Measurements from ENCODE around the gene FCER2.
"Not testable (repeated sequence)": the region's sequence is repeated elsewhere in the genome, so short reads cannot be mapped to it uniquely, and the experiment has no call there.

Gene FCER2, protein sequence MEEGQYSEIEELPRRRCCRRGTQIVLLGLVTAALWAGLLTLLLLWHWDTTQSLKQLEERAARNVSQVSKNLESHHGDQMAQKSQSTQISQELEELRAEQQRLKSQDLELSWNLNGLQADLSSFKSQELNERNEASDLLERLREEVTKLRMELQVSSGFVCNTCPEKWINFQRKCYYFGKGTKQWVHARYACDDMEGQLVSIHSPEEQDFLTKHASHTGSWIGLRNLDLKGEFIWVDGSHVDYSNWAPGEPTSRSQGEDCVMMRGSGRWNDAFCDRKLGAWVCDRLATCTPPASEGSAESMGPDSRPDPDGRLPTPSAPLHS

DNA sequence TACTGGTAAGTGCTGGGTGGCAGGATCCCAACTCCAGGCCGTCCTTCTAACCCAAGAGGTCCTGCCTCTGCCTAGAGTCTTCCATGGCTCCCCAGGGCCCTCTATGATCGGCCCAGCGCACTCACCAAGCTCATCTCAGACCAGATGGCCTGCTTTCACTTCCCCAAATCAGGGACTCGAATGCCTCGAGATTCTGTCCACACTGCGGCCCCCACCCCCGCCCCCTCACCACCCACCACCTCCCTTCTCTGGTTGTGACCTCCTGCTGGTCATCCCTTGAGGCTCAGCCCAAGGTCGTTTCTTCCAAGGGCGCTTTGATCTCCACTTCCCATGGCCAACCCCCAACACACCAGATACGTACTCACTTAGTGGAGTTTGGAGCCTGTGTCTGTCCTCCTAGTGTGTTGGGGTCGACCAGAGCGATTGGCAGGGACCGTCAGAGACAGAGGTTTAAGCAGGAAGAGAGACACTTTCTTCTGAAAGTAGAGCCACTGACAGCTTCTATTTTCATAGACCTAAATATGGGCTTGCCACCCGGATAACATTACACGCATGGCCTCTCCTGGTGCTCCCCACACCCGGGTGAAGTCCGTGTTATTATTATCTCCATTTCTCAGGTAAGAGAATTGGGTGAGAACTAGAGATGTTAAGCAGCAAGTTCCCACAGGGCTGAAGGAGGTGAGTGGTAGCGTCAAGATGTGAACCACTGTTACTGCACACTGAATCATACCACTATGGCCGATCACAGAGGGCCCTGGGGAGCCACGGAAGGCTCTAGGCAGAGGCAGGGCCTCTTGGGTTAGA lies at the start of gene FCER2:
FCER2 (minus strand) TSS at position 478 of the 804 bp plus-strand sequence. CDS start 2,371 bp downstream, outside the sequence.
- DNase-seq (ENCODE audit: low spot score): no peak

DNA sequence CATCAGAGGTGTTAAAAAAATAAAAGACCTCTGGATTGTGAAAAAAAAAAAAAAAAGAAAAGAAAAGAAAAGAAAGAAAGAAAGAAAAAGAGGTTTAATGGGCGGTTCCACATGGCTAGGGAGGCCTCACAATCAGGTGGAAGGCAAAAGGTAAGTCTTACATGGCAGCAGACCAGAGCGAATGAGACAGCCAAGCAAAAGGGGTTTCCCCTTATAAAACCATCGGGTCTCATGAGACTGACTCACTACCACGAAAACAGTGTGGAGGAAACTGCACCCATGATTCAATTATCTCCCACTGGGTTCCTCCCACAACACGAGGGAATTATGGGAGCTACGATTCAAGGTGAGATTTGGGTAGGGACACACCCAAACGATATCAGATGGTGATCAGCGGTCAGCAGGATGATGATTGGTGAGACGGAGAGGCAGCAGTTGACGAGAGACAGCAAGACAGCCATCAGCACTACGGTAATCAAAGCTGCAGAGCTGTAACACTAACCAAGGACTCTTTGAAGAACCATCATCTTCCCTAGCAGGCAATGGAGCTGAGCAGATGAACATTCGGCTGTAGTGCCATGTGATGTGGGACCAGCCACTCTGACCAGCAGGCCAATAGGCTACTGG lies 49.3 kb upstream of the FCER2 start:
- DNase-seq (ENCODE audit: low spot score): no peak

DNA sequence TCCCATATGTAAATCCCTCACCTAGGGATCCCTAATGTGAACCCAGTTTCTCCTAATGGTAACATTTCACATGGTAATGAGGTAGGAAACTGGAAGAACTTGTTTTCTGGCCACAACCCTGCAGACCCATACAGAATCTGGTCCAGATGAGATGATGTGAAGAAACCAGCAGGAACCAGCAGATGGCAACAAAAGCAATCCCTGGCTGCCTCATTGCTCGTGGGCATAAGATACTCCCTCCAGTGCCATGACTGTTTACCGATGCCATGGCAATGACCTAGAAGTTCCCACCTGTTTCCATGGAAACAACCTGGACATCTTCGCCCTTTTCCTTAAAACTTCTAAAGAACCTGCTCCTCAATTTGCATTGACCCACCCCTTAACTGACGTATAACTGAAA lies 46.8 kb upstream of the FCER2 start:
- DNase-seq (ENCODE audit: low spot score): no peak

DNA sequence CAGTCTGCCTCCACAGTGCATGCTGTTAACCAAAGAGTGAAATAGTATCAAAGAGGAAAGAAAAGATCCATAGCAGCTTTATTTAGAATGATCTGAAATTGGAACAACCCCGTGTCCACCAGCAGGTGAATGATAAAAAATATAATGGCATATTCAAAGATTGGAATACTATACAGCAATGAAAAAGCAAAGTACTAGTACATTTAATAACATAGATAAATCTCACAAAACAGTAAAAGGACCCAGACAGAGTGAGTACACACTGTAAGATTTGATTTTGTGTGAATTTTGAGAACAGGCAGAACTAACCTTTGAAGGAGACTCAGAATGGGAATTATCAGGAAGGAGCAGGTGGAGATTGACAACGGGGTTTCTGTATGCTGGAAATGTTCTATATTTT lies 46.2 kb upstream of the FCER2 start:
- DNase-seq (ENCODE audit: low spot score): no peak

DNA sequence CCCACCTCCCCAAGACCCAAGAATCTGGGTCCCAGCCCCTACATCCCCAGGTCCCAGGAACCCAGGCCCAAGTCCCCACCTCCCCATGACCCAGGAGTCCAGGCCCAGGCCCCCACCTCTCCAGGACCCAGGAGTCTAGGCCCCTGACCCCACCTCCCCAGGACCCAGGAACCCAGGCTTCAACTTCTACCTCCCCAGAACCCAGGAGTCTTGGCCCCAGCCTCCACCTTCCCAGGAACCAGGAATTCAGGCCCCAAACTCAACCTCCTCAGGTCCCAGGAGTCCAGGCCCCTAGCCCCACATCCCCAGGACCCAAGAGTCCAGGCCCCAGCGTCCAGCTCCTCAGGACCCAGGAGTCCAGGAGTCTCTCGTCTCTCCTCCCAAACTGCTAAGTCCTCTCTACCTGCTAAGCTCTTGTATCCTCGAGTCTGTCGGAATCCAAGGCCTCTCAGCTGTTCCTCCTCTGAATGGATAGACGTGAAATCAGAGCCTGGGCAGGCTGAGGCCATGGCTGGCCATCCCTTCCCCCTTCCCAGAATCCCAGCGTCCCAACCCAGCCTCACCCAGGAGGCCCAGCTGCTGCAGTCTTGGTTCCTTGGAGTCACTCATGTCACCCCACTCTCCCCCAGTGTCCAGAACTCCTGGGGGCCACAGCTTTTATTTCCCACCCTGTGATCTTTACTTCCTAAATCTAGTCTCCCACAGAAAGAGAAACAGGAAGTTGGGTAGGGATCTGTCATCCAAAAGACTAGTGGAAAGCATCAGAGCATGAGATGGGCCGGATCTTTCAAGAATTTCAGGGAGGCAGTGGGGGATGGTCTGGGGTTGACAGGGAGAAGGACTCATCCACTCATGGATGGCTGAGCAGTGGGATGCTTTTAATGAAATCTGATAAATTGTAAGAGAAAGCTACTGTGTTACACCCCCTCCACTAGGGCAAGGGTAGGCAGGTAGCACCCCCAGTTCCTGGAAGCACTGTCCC lies 45.3 kb upstream of the FCER2 start, which contains the start of gene CD209:
CD209 (minus strand) TSS at position 632 of the 982 bp plus-strand sequence; CDS start at position 609, 23 bp downstream.
- no peak for DNase-seq (ENCODE audit: low spot score)

DNA sequence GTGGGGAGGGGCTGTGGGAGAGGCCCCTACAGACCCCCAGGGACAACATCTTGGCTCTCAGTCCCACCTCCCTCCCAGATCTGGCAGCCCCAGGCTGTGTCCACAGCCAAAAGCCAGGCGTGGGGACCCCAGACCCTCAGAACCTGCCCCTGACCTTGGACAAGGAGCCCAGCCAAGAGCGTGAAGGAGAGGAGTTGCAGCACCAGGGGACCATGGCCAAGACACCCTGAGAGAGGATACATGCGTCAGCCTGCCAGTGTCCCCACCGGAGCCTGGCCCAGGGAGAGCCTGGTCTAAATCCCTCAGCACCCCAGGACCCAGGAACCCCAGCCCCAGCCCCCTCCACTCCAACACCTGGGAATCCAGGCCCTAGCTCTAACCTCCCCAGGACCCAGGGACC lies 44.4 kb upstream of the FCER2 start:
- DNase-seq (ENCODE audit: low spot score): not testable (repeated sequence)

DNA sequence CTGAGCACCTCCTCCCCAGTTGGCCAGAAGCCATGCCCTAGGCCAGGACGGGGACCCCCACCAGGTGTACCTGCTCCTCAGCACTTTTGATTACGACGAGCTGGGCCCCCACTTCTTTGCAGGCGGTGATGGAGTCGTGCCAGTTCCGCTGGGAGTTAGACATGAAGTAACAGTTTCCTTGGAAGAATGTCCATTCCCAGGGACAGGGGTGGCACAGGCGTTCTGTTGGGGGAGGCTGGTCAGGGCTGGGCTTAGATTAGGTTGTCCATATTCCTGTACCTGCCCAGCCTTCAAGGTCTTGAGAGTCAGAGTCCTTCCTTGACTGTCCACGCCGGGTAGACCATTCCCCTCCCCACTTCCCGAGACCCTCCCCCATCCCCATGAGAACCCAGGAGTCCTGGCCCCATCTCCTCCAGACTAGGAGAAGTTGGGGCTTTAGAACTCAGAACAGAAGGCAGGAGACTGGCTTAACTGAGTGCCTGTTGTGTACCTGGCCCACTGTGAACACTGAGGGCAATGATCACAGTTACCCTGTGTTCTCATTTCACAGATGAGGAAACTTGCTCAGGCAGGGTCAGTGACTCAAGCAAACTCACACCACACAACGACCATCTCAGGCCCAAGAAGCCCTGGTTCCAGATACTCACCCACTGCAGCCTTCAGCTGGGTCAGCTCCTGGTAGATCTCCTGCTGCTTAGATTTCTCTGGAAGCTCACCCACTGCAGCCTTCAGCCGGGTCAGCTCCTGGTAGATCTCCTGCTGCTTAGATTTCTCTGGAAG lies 43.1 kb upstream of the FCER2 start:
- DNase-seq (ENCODE audit: low spot score): no peak

DNA sequence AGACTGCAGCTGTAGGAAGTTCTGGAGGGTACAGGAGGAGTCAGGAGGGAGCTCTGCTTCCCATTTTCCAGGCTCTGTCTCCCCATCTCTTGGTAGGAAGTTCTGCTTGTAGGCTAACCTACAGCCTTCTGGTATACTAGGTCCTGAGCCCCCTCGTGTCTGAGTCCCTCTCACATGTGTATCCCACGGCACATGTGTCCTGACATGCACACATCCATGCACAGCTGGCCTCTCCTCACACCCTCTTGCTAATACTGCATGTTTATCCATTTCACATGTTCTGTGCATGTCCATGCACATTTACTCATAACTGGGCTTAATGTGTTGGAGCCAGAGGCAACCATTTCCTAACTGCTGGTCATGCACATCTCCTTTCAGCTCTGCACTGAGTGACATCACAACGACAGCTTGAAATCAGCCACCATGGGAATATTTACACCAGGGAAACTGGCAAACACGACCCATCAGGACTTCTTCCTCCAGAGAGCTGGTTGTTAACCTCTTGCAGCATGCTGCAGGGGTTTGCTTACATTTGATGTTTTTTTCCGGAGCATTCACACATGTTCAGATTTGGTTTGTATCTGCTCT lies 42.4 kb upstream of the FCER2 start:
- no peak for DNase-seq (ENCODE audit: low spot score)

DNA sequence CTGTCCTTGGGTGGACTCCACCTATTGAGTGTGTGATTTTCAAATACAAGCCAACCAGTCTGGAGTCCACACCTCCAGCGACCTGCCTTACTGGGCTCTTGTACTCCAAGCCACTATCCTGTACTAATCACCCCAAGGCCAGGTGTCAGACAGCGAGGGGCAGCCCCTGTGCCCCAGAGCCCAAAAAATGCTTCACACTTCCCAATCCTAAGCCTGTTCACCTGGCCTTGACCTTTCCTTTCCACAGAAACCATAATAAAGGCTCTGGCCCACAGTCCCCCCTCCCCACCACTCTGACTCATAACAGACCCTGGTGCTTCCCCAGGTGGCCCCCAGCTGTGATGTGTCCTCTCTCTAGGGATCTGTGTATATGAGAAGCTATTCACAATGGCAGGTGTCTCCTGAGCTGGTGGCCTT lies 41.5 kb upstream of the FCER2 start:
- no peak for DNase-seq (ENCODE audit: low spot score)

DNA sequence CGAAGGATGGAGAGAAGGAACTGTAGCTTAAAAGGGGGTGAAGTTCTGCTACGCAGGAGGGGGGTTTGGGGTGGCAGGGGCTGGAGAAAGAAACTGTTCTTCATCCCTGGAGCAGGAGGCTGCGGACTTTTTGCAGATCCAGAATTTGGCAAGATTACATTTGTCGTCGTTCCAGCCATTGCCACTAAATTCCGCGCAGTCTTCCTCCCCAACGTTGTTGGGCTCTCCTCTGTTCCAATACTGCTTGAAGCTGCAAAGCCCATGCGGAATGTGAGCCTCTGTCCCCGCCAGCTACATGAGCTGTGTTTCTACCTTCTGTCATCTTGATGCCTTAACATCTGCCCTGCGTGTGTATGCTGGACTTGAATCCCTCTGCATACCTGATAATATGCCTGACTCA lies 41.1 kb upstream of the FCER2 start:
- no peak for DNase-seq (ENCODE audit: low spot score)

DNA sequence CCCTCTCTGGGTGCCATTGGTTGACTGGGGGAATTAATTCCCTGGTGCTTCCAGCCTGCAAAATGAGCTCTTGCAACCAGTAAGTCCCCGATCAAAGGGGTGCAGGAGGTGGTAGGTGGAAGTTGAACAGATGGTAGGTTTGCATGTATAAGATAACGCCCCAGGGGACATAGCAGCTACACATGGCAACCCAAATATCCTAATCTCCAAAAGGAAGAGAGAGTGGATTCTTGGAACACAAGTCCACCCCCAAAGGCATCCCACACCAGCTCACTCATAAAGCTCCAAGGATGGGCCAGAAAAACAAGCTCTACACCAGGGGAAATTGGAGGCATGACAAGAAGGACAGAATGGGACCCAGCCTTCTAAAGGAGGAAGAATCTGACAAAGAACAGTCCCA lies 40.6 kb upstream of the FCER2 start:
- DNase-seq (ENCODE audit: low spot score): no peak

DNA sequence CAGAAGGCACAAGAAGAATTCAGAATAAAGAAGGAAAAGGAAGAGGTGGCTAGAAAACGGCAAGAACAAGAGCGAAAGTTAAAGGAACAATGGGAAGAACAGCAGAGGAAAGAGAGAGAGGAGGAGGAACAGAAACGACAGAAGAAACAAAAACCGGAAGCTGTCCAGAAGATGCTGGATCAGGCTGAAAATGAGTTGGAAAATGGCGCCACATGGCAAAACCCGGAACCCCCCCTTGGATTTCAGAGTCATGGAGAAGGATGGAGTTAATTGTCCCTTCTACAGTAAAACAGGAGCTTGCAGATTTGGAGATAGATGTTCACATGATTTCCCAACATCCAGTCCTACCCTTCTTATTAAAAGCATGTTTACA lies 38.7 kb upstream of the FCER2 start:
- DNase-seq (ENCODE audit: low spot score): no peak

DNA sequence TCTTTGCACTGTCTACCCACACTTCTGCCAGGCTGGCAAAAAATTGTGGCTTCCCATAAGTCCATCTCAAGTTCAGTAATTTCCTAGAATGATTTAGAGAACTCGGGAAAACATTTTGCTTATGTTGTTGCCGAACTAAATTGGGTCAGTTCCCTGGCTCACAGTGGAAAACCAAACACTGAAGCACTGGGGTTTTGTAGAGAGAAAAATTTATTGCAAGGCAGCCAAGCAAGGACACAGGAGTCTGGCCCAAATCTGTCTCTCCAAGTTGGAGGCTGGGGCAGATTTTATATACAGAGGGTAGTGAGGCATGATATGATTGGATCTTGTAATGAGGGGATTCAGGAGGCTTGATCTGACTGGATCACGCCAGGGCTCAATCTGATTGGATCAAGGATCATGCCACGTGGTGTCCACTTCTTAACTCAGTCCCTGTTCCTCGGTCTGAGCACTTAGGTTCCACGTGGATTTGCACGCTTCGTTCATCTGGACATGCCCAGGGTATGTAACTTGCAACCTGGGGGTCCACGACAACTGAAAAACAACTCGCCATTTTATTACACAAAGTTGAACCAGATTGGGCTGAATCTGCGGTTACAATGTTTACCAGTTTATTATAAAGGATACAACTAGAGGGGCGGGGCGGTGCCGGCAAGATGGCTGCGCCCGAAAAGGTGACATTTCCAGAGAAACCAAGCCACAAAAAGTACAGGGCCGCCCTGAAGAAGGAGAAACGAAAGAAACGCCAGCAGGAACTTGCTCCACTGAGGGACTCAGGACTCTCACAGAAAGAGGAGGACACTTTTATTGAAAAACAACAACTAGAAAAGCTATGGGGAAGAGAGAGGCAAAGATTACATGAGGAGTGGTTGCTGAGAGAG lies 38.1 kb upstream of the FCER2 start:
- DNase-seq (ENCODE audit: low spot score): no peak

DNA sequence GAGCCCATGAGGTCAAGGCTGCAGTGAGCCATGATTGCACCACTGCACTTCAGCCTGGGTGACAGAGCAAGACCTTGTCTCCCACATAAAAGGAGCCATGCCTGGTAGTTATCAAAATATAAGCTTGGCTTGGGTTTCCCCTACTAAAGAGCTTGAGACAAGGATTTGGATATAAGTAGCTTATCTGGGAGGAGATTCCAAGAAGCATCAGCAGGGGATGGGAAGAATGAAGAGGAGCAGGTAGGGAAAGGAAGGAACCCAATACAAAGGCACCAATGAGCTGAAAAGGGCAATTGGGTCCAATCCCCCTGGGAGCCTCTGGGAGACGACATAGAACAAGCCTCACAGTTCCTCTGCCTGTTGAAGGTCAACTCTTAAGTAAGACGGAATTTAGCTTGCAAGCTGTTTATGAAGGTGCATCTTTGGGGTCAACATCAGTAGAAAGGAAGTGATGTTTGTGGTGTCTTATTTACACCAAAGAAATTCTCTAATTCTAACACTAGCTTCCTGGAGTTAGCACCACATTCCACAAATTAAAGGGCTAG lies 37.4 kb upstream of the FCER2 start:
- no peak for DNase-seq (ENCODE audit: low spot score)

DNA sequence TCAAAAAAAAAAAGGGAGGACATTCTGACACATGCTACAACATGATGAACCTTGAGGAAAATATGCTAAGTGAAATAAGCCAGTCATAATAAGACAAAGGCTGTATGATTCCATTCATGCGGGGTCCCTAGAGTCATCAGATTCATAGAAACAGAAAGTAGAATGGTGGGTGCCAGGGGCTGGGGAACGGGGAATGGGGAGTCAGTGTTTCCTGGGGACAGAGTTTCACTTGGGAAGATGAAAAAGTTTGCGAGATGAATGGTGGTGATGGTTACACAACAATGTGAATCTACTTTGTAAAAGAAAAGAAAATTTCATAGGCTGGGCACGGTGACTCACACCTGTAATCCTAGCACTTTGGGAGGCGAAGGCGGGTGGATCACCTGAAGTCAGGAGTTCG lies 36.1 kb upstream of the FCER2 start:
- no peak for DNase-seq (ENCODE audit: low spot score)

DNA sequence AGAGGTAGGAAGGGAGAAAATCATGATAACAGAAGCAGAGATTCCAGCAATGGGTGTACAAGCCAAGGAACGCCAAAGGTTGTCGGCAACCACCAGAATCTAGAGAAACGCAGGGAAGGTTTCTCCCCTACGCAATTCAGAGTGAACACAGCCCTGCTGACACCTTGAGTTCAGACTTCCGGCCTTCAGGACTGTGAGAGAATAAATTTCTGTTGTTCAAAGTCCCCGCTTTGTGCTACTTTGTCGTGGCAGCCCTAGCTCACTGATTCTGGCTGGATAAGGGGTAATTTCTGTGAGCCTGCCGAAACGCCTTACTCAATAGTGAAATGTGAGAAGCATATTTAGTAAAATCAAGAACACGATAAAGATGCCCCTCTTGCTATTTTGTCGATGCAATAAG lies 35.3 kb upstream of the FCER2 start:
- DNase-seq (ENCODE audit: low spot score): no peak

DNA sequence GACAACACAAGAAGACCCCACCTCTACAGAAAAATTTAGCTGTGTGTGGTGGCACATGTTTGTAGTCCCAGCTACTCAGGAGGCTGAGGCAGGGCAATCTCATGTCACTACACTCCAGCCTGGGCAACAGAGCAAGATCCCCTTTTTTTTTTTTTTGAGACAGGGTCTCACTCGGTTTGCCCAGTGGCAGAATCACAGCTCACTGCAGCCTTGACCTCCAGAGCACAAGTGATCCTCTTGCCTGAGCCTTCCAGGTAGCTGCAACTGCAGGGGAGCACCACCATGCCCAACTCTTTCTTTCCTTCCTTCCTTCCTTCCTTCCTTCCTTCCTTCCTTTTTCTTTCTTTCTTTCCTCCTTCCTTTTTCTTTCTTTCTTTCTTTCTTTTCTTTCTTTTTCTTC lies 34.2 kb upstream of the FCER2 start:
- DNase-seq (ENCODE audit: low spot score): no peak

DNA sequence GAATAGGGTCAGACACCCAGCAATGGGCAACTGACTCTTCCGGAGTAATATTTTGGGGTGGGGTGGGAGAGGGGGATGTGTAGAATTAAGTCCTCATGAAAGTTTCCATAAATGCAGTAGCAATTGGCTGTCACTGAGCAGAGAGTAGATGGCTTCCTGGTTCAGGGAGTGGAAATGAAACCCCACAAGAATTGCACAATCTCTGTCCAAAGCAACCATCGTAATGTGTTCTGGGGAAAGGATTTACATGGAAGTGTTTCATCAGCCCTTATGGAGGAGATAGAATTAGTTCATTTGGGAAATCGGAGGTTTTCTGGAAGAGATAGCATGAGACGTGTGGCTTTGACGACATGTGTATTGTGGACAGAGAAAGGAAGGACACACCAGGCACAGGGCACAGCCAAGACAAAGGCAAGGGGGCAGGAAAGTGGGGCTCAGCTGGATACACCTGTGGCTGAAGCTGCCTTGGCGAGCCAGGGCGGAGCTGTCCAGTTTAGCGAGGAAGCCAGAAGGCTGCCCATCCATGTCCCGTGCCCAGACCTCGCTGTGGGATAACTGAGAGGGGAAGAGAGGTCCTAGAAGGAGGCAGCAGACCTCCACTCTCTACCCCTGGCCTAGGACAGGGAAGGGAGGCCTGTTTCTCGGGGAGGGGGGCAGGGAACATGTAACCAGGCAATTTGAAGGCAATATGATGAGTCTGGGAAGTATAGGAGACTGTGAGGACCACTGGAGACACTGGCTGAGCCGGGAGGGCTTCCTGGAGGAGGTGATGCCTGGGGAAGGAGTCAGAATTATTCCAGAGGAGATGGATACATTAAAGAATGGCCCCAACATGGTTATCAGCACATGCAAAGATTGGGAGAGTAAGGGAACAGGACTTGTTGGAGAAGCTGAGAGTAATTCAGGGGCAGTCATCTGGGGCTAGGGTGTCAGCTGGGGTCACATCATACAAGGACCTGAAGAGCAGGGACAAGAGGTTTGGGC lies 32.6 kb upstream of the FCER2 start:
- peak; percentile 13 for DNase-seq (ENCODE audit: low spot score)
